Right cardiac atrium (tissue), 5 donors: ENCODE measurements around the gene AK1. TPM values are rescaled to one million over a fixed set of nuclear protein-coding genes. Genes with fewer than 3 reads are reported as not detected.
A peak's percentile ranks its signal among the peaks of the same experiment; 100 is the strongest.

Experiments
- ATAC-seq, 2 donors: fragments of 200-7000 bp; cut with Tn5 transposase; one replicate each; pipeline versions ENCODE4 v1.8.0 to v1.9.1; 2020; ENCODE audit warnings: moderate library complexity in 2 of 2, mild to moderate bottlenecking in 1 of 2
- DNase-seq, 3 donors: peaks; one replicate each; pipeline ENCODE4 v3.0.0-alpha.2; 2020
- H3K27ac ChIP-seq: one replicate; pipeline ENCODE4 v1.5.1; 2013; ENCODE audit warnings: mild to moderate bottlenecking, low read length, control low read depth, moderate library complexity
- H3K27me3 ChIP-seq: one replicate; pipeline ENCODE4 v1.6.1; 2013; ENCODE audit not compliant: control insufficient read depth, insufficient read depth
- H3K4me1 ChIP-seq: one replicate; pipeline ENCODE4 v1.6.1; 2013; ENCODE audit warnings: low read length; ENCODE audit not compliant: control insufficient read depth, insufficient read depth
- H3K4me3 ChIP-seq: one replicate; pipeline ENCODE4 v1.5.1; 2013; ENCODE audit warnings: low read length, control low read depth
- H3K9me3 ChIP-seq: one replicate; pipeline ENCODE4 v1.6.1; 2013; ENCODE audit warnings: low read length; ENCODE audit not compliant: control insufficient read depth
- WGBS: extraction: QIAGEN DNeasy Blood & Tissue Kit; methylation state at CpG from one replicate; pipeline ENCODE4 v1.1.7; 2013; 5-methylcytosine and 5-hydroxymethylcytosine counted together
- intact Hi-C, 4 donors: fragments of 100-400 bp; cut with DNase I; formaldehyde crosslinking; loops; one replicate each; pipeline versions ENCODE4 v1.11.0 to v1.14.0; 2022 to 2023
- polyA plus RNA-seq: library from polyadenylated mRNA; stranded (reverse); fragments of 200-250 nt; gene quantifications from one replicate; pipeline ENCODE4 v1.2.3, GENCODE V29; 2013
- total RNA-seq, 4 donors: library from RNA; stranded (reverse); fragmentation: NEBNext Ultra II Directional; extraction: Animal tissue kit (Norgen Biotek cat#: 25700); gene quantifications; one replicate each; pipeline ENCODE4 v1.2.1, GENCODE V29; 2021
- donor health status: healthy with polysubstance abuse.
- donor health status: DM: no; HTN: yes; CAD: no.
- donor health status: DM: no; HTN: no; CAD: no.
- donor health status: DM: no; HTN: yes; CAD: no; lungs with severe emphysema.
- donor health status: DM: yes; HTN: yes; CAD: no.

The AK1 gene
- total and polyA plus RNA-seq, 5 donors, result 630 to 811 (median 666) TPM

GRCh38 chr9:127867356-127868277 lies 9.9 kb downstream of the AK1 start:
- DNase-seq (peak; percentile 73 to 88 (median 86)), ATAC-seq (peak; percentile 30 to 70)
- no peaks in the 10 kb centered on the region for H3K27me3 ChIP-seq
- intact Hi-C loops, result no loop called here
- peaks cover 3% of the 10 kb centered on the region for H3K4me1 ChIP-seq
- peak overlapping the region; percentile 71 for H3K27ac ChIP-seq
- WGBS, result 70% methylated on average over 30 of the region's 30 CpGs
- no peak overlapping the region for H3K4me3 ChIP-seq
- no peaks in the 10 kb centered on the region for H3K9me3 ChIP-seq

- DNase-seq (peak in 2 of 3 donors; percentile 50 to 57), ATAC-seq (no peak)
- Histone ChIP-seq H3K4me3 (no peak overlapping the region), H3K4me1 (peaks cover 10% of the 10 kb centered on the region), H3K27me3 (no peaks in the 10 kb centered on the region), H3K9me3 (no peaks in the 10 kb centered on the region), H3K27ac (no peak overlapping the region)
- 88% methylated on average over 13 of the region's 13 CpGs for WGBS
- intact Hi-C loops, result no loop called here
Observed at GRCh38 chr9:127866535-127866934, 10.9 kb downstream of the AK1 start.

- H3K27ac ChIP-seq, result peak overlapping the region; percentile 39
- no peaks in the 10 kb centered on the region for H3K9me3 ChIP-seq
- DNase-seq (peak in 2 of 3 donors; percentile 42 to 51), ATAC-seq (no peak)
- no peak overlapping the region for H3K4me3 ChIP-seq
- H3K27me3 ChIP-seq, result no peaks in the 10 kb centered on the region
- 74% methylated on average over 19 of the region's 19 CpGs for WGBS
- intact Hi-C loops, result no loop called here
- H3K4me1 ChIP-seq, result peaks cover 14% of the 10 kb centered on the region
Observed at GRCh38 chr9:127865645-127866464, 11.6 kb downstream of the AK1 start.

GRCh38 chr9:127863191-127863621 lies 14.3 kb downstream of the AK1 start:
- ATAC-seq, result no peak
- H3K27me3 ChIP-seq, result no peaks in the 10 kb centered on the region
- no peak overlapping the region for H3K4me3 ChIP-seq
- H3K9me3 ChIP-seq, result no peaks in the 10 kb centered on the region
- no peak for DNase-seq
- H3K27ac ChIP-seq, result peak overlapping the region; percentile 97
- intact Hi-C loops, result loop anchor here in 1 of 4 donors (5.0 kb wide), 1 partner anchor 36 kb away; no protein-coding TSS in a partner anchor
- WGBS, result 74% methylated on average over 13 of the region's 13 CpGs
- peaks cover 23% of the 10 kb centered on the region for H3K4me1 ChIP-seq

- Histone ChIP-seq H3K27me3 (no peaks in the 10 kb centered on the region), H3K4me3 (no peak overlapping the region), H3K27ac (peak overlapping the region; percentile 97), H3K9me3 (no peaks in the 10 kb centered on the region), H3K4me1 (peaks cover 30% of the 10 kb centered on the region)
- ATAC-seq, result peak; percentile 71 to 72
- 13% methylated on average over 29 of the region's 29 CpGs for WGBS
- intact Hi-C loops, result loop anchor here in 1 of 4 donors (5.0 kb wide), 1 partner anchor 35 kb away; no protein-coding TSS in a partner anchor
- DNase-seq, result peak; percentile 90 to 97 (median 95)
Observed at GRCh38 chr9:127862075-127863011, 15.1 kb downstream of the AK1 start.

GRCh38 chr9:127860779-127861178 lies 16.7 kb downstream of the AK1 start:
- H3K27ac ChIP-seq, result peak overlapping the region; percentile 97
- no peaks in the 10 kb centered on the region for H3K27me3 ChIP-seq
- intact Hi-C loops, result loop anchor here in 1 of 4 donors (5.0 kb wide), 1 partner anchor 33 kb away; no protein-coding TSS in a partner anchor
- DNase-seq (no peak), ATAC-seq (no peak)
- no peak overlapping the region for H3K4me3 ChIP-seq
- peaks cover 41% of the 10 kb centered on the region for H3K4me1 ChIP-seq
- 76% methylated on average over 11 of the region's 11 CpGs for WGBS
- H3K9me3 ChIP-seq, result no peaks in the 10 kb centered on the region

- no peaks in the 10 kb centered on the region for H3K9me3 ChIP-seq
- H3K27ac ChIP-seq, result peak overlapping the region; percentile 97
- H3K4me3 ChIP-seq, result no peak overlapping the region
- H3K4me1 ChIP-seq, result peaks cover 41% of the 10 kb centered on the region
- peak; percentile 64 to 74 for ATAC-seq
- no peaks in the 10 kb centered on the region for H3K27me3 ChIP-seq
- 18% methylated on average over 8 of the region's 8 CpGs for WGBS
- intact Hi-C loops, result loop anchor here in 1 of 4 donors (5.0 kb wide), 1 partner anchor 33 kb away; no protein-coding TSS in a partner anchor
- DNase-seq, result peak; percentile 87 to 91 (median 88)
Observed at GRCh38 chr9:127860260-127860659, 17.2 kb downstream of the AK1 start.

GRCh38 chr9:127858041-127858512 lies 19.4 kb downstream of the AK1 start:
- Histone ChIP-seq H3K4me3 (no peak overlapping the region), H3K4me1 (peaks cover 41% of the 10 kb centered on the region), H3K27ac (peak overlapping the region; percentile 97), H3K9me3 (no peaks in the 10 kb centered on the region), H3K27me3 (no peaks in the 10 kb centered on the region)
- intact Hi-C loops, result no loop called here
- WGBS, result 12% methylated on average over 12 of the region's 12 CpGs
- peak; percentile 89 to 95 (median 94) for DNase-seq
- ATAC-seq, result peak; percentile 14 to 19

- H3K4me3 ChIP-seq, result no peak overlapping the region
- H3K27me3 ChIP-seq, result no peaks in the 10 kb centered on the region
- H3K4me1 ChIP-seq, result peaks cover 41% of the 10 kb centered on the region
- ATAC-seq, result no peak
- H3K27ac ChIP-seq, result peak overlapping the region; percentile 97
- H3K9me3 ChIP-seq, result no peaks in the 10 kb centered on the region
- WGBS, result 43% methylated on average over 4 of the region's 4 CpGs
- DNase-seq, result no peak
- intact Hi-C loops, result no loop called here
Observed at GRCh38 chr9:127857278-127857677, 20.2 kb downstream of the AK1 start.

- no peaks in the 10 kb centered on the region for H3K9me3 ChIP-seq
- ATAC-seq (no peak), DNase-seq (no peak)
- WGBS, result 66% methylated on average over 8 of the region's 8 CpGs
- H3K4me1 ChIP-seq, result peaks cover 36% of the 10 kb centered on the region
- intact Hi-C loops, result no loop called here
- H3K27ac ChIP-seq, result peak overlapping the region; percentile 97
- H3K4me3 ChIP-seq, result no peak overlapping the region
- H3K27me3 ChIP-seq, result no peaks in the 10 kb centered on the region
Observed at GRCh38 chr9:127856729-127857116, 20.8 kb downstream of the AK1 start.
